Measurements from ENCODE around the gene HERPUD1.
A peak's percentile ranks its signal among the peaks of the same experiment; 100 is the strongest.

HERPUD1 gene

DNA sequence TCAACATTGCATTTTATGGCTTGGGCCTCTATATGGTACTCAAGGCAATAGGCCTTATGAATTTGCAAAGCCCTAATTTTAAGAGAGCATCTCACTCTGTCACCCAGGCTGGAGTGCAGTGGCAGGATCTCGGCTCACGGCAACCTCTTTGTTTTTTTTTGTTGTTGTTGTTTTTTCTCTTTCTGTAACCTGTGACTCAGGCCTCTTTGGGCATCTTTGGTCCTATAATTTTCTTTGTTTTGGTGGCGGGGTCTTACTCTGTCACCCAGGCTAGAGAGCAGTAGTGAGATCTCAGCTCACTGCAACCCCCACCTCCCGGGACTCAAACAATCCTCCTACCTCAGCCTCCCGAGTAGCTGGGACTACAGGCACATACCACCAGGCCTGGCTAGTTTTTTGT is 21.8 kb upstream of the HERPUD1 start:
- in situ Hi-C loops (cut with MboI; ENCODE audit: low pct_unique_long_range_greater_than_20kb, low sequenced_read_pairs) = no loop called here
- DNase-seq = no peak

DNA sequence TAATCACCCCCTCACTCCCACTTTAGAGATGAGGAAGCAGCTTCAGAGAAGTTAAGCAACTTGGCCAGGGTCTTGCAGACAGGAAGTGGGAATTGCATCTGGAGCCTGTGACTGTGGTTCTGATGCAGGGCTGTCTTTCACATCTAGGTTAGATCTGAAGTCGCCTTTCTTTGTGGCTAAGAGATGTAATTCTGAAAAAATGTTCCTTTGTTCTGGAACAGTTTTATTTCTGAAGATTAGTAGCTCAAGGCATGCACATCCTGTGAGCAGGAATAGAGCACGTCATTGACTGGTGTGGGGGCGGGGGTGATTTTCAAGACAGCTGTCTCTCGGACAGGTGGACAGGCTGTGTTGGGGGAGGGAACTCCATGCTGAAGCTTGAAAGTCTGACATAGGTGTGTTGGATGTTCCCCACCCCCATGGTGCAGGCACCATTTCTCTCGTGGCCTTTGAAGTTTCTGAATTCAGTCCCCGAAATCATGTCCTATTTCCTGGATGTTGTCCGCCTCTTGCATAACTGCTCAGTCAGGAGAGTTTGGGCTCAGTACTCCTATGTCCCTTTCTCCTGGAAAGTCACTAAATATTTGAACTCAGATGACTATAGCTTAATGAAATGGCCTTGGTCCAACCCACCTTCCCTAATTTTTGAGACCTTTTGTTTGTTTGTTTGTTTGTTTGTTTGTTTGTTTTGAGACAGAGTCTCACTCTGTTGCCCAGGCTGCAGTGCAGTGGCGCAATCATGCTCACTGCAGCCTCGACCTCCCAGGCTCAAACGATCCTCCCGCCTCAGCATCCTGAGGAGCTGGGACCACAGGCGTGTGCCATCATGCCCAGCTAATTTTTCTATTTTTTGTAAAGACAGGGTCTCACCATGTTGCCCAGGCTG is 21.0 kb upstream of the HERPUD1 start:
- DNase-seq = peak; percentile 67
- in situ Hi-C loops (cut with MboI; ENCODE audit: low pct_unique_long_range_greater_than_20kb, low sequenced_read_pairs) = no loop called here

DNA sequence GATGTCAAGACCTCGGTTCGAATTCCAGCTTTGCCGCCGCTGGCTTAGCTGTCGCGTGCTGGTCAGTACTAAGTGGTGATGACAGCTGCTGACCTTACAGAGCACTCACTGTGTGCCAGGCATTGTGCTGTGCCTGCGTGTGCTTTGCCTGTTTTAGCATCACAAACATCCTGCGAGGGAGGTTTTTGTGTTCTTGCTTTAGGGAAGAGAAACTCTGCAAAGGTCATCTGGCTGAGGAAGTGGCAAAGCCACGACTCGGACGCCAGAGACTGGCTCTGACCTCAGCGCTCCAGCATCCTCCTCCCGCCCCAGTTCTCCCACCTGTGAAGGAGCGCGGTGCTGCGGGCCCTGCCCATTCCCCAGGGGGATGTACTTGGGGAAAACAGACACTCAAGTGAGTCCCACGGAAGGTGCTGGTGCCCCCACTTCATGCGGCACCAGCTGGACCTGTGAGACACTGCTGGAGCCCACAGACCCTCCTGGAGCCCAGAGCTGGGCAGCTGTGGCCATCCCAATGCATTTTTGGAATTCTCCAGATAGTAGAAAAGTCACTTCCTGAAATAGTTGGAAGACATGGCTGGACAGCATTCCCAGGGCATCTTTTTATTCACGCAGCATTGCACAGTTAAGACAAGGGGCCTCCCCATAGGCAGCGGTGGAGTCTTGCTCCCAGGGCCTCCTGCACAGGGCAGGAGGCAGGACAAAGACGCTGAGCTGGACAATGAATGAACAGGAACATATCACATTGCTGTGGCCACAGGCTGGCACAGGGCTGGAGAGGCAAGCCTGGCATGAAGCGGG is 20.0 kb upstream of the HERPUD1 start:
- no peak for DNase-seq
- in situ Hi-C loops (cut with MboI; ENCODE audit: low pct_unique_long_range_greater_than_20kb, low sequenced_read_pairs) = no loop called here

DNA sequence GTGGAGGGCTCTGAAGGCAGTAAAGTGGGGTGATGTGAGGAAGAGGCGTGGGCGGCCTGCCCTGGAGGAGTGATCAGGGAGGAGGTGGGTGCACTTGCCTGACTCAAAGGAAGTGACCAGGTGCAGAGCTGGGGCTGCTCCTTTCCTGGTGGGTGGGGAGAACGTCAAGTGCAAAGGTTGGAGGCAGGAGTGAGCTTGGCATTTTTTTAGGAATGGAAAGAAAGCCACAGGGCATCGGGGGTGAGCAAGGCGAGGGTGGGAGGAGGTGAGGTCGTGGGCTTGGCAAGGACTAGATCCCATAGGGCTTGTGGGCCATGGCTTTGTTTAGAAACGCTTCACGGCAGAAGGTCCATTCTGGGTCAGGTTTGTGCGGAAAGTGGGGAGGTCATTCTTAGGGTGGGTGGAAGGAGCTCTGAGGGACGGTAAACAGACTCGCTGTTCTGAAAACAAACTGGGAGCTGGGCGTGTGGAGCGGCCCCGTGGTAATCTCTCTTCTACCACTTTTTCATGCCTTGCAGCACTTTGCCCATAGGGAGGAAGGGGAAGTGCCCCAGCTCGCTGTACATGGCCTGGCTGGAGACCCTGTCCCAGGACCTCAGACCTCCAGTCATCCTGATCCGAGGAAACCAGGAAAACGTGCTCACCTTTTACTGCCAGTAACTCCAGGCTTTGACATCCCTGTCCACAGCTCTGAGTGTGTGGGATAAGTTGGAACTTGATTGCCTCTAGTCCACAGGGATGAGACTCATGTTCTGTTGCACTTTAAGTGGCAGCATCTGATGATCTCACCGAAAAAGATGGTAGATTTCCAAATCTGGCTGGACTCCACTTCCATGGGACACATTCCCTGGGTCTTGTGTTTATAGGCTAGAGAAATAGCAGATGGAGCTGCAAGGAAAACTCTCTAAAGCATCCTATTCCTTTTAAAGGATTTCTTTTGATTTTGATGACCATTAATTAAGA is 18.9 kb upstream of the HERPUD1 start:
- no peak for DNase-seq
- in situ Hi-C loops (cut with MboI; ENCODE audit: low pct_unique_long_range_greater_than_20kb, low sequenced_read_pairs) = no loop called here

- DNase-seq = no peak
- in situ Hi-C loops (cut with MboI; ENCODE audit: low pct_unique_long_range_greater_than_20kb, low sequenced_read_pairs) = no loop called here
Measured at GRCh38 chr16:56914896-56915295, 17.0 kb upstream of the HERPUD1 start.

DNA sequence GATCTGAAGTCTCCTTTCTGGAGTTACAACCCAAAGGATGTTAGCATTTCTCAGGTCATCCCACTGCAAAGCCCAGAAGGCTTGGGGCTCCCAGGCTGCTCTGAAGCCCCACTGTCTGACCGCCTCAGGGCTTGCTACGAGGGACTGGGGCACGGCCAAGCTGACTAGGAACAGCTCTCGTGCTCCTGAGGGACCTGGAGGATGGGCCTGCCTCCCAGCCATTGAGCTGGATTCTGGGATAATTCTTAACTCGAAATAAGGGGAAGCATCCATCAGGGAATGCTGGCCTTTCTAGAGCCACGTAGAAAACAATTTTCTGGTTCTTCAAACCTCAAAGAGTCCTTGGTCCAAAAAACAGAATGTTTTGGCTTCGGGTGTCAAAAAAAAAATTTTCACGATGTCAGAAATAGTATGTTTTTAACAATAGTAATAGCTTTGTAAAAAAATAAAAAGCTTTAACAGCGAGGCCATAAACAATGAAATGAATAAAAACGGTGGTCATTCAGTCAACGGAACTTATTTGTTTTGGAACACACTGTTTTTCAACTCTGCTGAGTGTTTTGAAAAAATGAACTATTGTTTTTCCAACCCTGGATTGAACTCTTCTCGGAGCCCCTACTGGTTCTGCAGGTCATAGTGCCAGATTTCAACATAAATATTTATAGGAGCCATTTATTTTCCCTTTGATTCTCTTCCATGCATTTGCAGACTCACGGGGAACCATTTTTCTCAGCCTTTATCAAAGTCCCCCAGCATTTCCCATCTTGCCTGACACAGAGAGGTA is 16.4 kb upstream of the HERPUD1 start:
- DNase-seq = no peak
- in situ Hi-C loops (cut with MboI; ENCODE audit: low pct_unique_long_range_greater_than_20kb, low sequenced_read_pairs) = no loop called here

- in situ Hi-C loops (cut with MboI; ENCODE audit: low pct_unique_long_range_greater_than_20kb, low sequenced_read_pairs) = no loop called here
- no peak for DNase-seq
Measured at GRCh38 chr16:56916571-56917403, 15.2 kb upstream of the HERPUD1 start.

DNA sequence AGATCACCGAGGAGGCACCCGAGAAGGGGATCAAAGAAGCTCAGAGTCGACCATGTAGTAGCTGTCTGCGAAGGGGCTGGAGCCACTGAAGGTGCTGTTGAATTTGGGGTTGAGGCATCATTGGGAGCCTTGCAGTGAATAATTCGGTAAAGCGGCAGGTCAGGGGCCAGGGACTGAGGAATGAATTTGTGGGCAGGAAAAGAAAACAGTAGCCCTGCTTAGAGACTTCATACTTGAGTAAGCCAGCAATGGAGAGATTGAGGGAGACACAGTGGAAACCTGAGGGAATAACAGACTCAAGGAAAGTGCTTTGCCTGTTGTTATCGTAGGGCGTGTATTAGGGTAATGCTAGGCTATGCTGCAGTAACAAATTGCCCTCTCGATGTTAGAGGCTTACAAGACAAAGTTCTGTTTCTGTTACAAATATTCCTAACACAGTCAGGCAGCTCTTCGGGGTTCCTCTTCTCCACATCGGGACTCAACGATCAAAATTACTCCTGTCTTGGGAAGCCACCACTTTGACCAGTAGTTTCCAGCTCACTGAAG is 13.4 kb upstream of the HERPUD1 start:
- in situ Hi-C loops (cut with MboI; ENCODE audit: low pct_unique_long_range_greater_than_20kb, low sequenced_read_pairs) = no loop called here
- no peak for DNase-seq

- in situ Hi-C loops (cut with MboI; ENCODE audit: low pct_unique_long_range_greater_than_20kb, low sequenced_read_pairs) = no loop called here
Measured at GRCh38 chr16:56919099-56919800, 12.7 kb upstream of the HERPUD1 start.

GRCh38 chr16:56921571-56921970 is 10.4 kb upstream of the HERPUD1 start:
- DNase-seq = no peak
- in situ Hi-C loops (cut with MboI; ENCODE audit: low pct_unique_long_range_greater_than_20kb, low sequenced_read_pairs) = no loop called here

More at GRCh38 chr16:56919099-56919800, 12.7 kb upstream of the HERPUD1 start:
- DNase-seq = no peak

DNA sequence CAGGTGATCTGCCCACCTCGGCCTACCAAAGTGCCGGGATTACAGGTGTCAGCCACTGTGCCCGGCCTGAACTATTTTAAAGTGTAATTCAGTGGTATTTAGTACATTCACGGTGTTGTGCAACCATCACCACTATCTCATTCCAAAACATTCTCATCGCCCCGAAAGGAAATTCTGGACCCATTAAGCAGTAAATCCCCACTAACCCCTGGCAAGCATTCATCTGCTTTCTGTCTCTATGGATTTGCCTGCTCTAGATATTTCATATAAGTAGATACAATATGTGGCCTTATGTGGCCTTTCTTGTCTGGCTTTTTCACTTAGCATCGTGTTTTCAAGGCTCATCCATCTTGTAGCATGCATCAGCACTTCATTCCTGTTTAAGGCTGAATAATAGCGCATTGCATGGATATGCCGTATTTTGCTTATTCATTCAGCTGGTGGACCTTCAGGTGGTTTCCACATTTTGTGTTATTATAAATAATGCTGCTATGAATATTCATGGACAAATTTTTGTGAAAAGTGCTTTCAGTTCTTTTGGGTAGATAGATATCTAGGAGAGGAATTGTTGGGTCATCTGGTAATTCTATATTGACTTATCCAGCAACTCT is 8.4 kb upstream of the HERPUD1 start:
- in situ Hi-C loops (cut with MboI; ENCODE audit: low pct_unique_long_range_greater_than_20kb, low sequenced_read_pairs) = no loop called here
- no peak for DNase-seq

- no peak for DNase-seq
- in situ Hi-C loops (cut with MboI; ENCODE audit: low pct_unique_long_range_greater_than_20kb, low sequenced_read_pairs) = no loop called here
Measured at GRCh38 chr16:56927471-56927870, 4.5 kb upstream of the HERPUD1 start.

DNA sequence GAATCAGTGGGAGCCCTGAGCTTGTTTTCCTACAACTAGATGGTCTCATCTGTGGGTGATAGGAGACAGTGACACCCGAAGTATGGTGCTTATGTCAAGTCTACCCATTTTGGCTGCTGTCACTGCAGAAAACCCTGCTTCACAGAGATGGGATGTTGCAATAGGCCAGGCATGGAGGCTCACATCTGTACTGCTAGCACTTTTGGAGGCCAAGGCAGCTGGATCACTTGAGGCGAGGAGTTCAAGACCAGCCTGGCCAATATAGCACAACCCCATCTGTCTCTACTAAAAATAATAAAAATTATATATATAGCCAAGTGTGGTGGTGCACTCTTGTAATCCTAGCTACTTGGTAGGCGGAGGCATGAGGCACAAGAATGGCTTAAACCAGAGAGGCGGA is 2.3 kb upstream of the HERPUD1 start:
- no peak for DNase-seq
- in situ Hi-C loops (cut with MboI; ENCODE audit: low pct_unique_long_range_greater_than_20kb, low sequenced_read_pairs) = no loop called here

GRCh38 chr16:56930486-56931270 is 1.3 kb upstream of the HERPUD1 start:
- no peak for DNase-seq
- in situ Hi-C loops (cut with MboI; ENCODE audit: low pct_unique_long_range_greater_than_20kb, low sequenced_read_pairs) = no loop called here

GRCh38 chr16:56931271-56931891 is 561 bp upstream of the HERPUD1 start:
- no peak for DNase-seq
- in situ Hi-C loops (cut with MboI; ENCODE audit: low pct_unique_long_range_greater_than_20kb, low sequenced_read_pairs) = no loop called here
